Keratinocyte (primary cell): ENCODE results near the gene PTER. TPM values are rescaled to one million over a fixed set of nuclear protein-coding genes. Genes with fewer than 3 reads are reported as not detected.

Experiments
- DNase-seq: peaks from one replicate; pipeline ENCODE4 v3.0.0-alpha.2; 2011; ENCODE audit warnings: low read depth, missing footprints, low spot score
- FAIRE-seq: peaks from 2 replicates; lab custom pipeline; 2011; peaks lifted over from hg19 to GRCh38; lab: Jason Lieb, UNC
- H2AFZ ChIP-seq: 2 replicates; pipeline ENCODE4 v1.6.0; 2012; ENCODE audit warnings: low read length, control low read depth, inconsistent platforms; ENCODE audit not compliant: control insufficient read depth
- H3K27ac ChIP-seq: 2 replicates; pipeline ENCODE4 v1.5.1; 2011; ENCODE audit warnings: low read length; ENCODE audit not compliant: control insufficient read depth, insufficient read depth
- H3K27me3 ChIP-seq: 3 replicates; pipeline ENCODE4 v1.6.0; 2011; ENCODE audit warnings: low read length; ENCODE audit not compliant: control insufficient read depth, insufficient read depth; ENCODE audit errors: extremely low read depth
- H3K36me3 ChIP-seq, 2 experiments: 2 replicates in 1 of 2; 3 replicates in 1 of 2; pipeline ENCODE4 v1.5.1; 2011; ENCODE audit warnings: low read length in 2 of 2, mild to moderate bottlenecking in 1 of 2; ENCODE audit not compliant: control insufficient read depth in 2 of 2, insufficient read depth in 2 of 2; ENCODE audit errors: extremely low read depth in 1 of 2
- H3K4me1 ChIP-seq: 3 replicates; pipeline ENCODE4 v1.5.1; 2011; ENCODE audit warnings: low read length; ENCODE audit not compliant: control insufficient read depth, insufficient read depth; ENCODE audit errors: extremely low read depth
- H3K4me2 ChIP-seq: 3 replicates; pipeline ENCODE4 v1.6.0; 2011; ENCODE audit warnings: low read depth, low read length; ENCODE audit not compliant: control insufficient read depth, insufficient read depth; ENCODE audit errors: extremely low read depth
- H3K4me3 ChIP-seq, 3 experiments: fragments of 200-600 bp in 1 of 3; sonication (generic) in 1 of 3; 2 replicates in 2 of 3; 3 replicates in 1 of 3; pipeline ENCODE4 v1.5.1; 2011 to 2016; ENCODE audit warnings: low read length in 3 of 3, mild to moderate bottlenecking in 3 of 3, control low read depth in 2 of 3, inconsistent platforms in 1 of 3, low read depth in 1 of 3, mixed read lengths in 1 of 3, mixed run types in 1 of 3, moderate library complexity in 1 of 3; ENCODE audit not compliant: control insufficient read depth in 2 of 3, insufficient read depth in 2 of 3; ENCODE audit errors: extremely low read depth in 1 of 3
- H3K79me2 ChIP-seq: 2 replicates; pipeline ENCODE4 v1.6.0; 2012; ENCODE audit warnings: low read length; ENCODE audit not compliant: control insufficient read depth, insufficient read depth
- H3K9ac ChIP-seq: 3 replicates; pipeline ENCODE4 v1.6.0; 2011; ENCODE audit warnings: low read length; ENCODE audit not compliant: control insufficient read depth, insufficient read depth; ENCODE audit errors: extremely low read depth
- H3K9me1 ChIP-seq: 3 replicates; pipeline ENCODE4 v1.6.0; 2011; ENCODE audit warnings: low read length; ENCODE audit not compliant: control insufficient read depth, insufficient read depth; ENCODE audit errors: extremely low read depth
- H3K9me3 ChIP-seq: 2 replicates; pipeline ENCODE4 v1.5.1; 2012; ENCODE audit warnings: low read depth, low read length; ENCODE audit not compliant: control insufficient read depth
- H4K20me1 ChIP-seq: 3 replicates; pipeline ENCODE4 v1.6.0; 2011; ENCODE audit warnings: low read length; ENCODE audit not compliant: control insufficient read depth, insufficient read depth; ENCODE audit errors: extremely low read depth
- EZH2 ChIP-seq: IDR thresholded peaks from one replicate; pipeline ENCODE4 v1.6.1; 2012; ENCODE audit warnings: inconsistent platforms, mild to moderate bottlenecking, low read length, moderate library complexity
- dilution Hi-C: fragments of 300-500 bp; cut with MboI; formaldehyde crosslinking; loops from one replicate; pipeline ENCODE4 v1.7.0; 2020; ENCODE audit warnings: low sequenced_read_pairs; ENCODE audit not compliant: extremely low pct_ligation_motif_present
- polyA plus RNA-seq, 5 experiments: library from polyadenylated mRNA; depleted of rRNA in 3 of 5; stranded (reverse) in 3 of 5; stranded (forward) in 1 of 5; unstranded in 1 of 5; fragments of >200 nt; gene quantifications; 1 replicate in 1 of 5; 2 replicates in 3 of 5; 3 replicates in 1 of 5; pipeline versions ENCODE4 v1.2.1 to v1.2.3, GENCODE V29; 2011 to 2012; ENCODE audit warnings: missing spikeins in 2 of 5, low read depth in 1 of 5, low replicate concordance in 1 of 5
- TF ChIP-seq, protein P1 (sequence below), 3 experiments: IDR thresholded peaks in 1 of 3; conservative IDR thresholded peaks in 1 of 3; optimal IDR thresholded peaks in 1 of 3; 2 replicates in 2 of 3; 3 replicates in 1 of 3; pipeline versions ENCODE3 to v1.5.1; 2011; ENCODE audit warnings: low read length in 3 of 3, mild to moderate bottlenecking in 3 of 3, moderate library complexity in 2 of 3, control low read depth in 1 of 3, inconsistent platforms in 1 of 3; ENCODE audit not compliant: insufficient read depth in 2 of 3; ENCODE audit errors: extremely low read depth in 1 of 3

Gene PTER
- polyA plus RNA-seq, 1 donor (not counting 4 experiments of a cell fraction or from before 2014, with no cell fraction given): 10.1 TPM

DNA sequence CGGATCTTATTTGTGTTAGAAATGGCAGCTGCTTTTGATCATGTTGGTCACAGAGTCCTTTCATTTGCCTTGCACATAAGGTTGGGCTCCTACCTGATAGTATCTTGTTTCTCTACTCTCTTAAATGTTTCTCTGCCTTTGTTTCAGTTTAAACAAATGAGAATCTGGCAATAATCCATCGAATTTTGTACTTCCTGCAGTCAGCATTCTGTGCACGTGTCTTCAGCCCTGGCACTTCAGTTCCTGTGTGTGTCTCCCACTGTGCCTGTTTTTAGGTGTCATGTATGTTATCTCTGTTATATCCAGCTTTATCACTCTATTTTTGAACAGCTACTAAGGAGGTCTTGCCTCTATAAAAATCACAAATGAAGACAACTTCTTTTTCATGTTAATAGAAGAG is 28.4 kb upstream of the PTER start:
- no peak for TF ChIP-seq EZH2
- TF ChIP-seq, protein P1, sequence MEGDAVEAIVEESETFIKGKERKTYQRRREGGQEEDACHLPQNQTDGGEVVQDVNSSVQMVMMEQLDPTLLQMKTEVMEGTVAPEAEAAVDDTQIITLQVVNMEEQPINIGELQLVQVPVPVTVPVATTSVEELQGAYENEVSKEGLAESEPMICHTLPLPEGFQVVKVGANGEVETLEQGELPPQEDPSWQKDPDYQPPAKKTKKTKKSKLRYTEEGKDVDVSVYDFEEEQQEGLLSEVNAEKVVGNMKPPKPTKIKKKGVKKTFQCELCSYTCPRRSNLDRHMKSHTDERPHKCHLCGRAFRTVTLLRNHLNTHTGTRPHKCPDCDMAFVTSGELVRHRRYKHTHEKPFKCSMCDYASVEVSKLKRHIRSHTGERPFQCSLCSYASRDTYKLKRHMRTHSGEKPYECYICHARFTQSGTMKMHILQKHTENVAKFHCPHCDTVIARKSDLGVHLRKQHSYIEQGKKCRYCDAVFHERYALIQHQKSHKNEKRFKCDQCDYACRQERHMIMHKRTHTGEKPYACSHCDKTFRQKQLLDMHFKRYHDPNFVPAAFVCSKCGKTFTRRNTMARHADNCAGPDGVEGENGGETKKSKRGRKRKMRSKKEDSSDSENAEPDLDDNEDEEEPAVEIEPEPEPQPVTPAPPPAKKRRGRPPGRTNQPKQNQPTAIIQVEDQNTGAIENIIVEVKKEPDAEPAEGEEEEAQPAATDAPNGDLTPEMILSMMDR (optimal IDR thresholded peaks at IDR 0.05 in 1 of 3, IDR thresholded peaks at IDR 0.05 in 1 of 3, conservative IDR thresholded peaks at IDR 0.05 in 1 of 3; ENCODE audit: extremely low read depth in 1 of 3, insufficient read depth in 2 of 3, low read length in 3 of 3): no peak
- Histone ChIP-seq H3K4me1 (no peaks in the 10 kb centered on the region), H3K27ac (no peak overlapping the region), H4K20me1 (no peaks in the 10 kb centered on the region), H3K4me3 (no peak overlapping the region), H3K27me3 (no peaks in the 10 kb centered on the region), H2AFZ (no peak overlapping the region), H3K9ac (no peak overlapping the region), H3K9me1 (no peaks in the 10 kb centered on the region), H3K79me2 (no peaks in the 10 kb centered on the region), H3K4me2 (no peak overlapping the region), H3K9me3 (no peaks in the 10 kb centered on the region), H3K36me3 (no peaks in the 10 kb centered on the region)
- DNase-seq (no peak), FAIRE-seq (no peak)
- dilution Hi-C loops: no loop called here

DNA sequence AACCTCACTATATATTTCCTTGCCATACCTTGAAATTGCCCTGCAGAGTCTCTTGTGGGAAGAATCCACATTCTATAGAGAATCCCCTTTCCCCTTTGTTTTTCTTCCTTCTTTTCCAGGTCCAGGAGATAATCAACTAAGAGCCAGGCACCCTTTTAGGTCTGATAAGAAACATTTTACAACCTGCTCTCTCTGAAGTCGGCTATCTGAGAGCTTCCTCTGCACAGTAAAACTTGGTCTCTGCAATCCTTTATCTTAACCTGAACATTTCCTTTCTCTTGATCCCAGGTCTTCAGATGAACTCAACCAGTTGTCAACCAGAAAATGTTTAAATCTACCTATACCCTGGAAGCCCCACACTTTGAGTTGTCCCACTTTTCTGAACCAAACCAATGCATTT is 19.5 kb upstream of the PTER start:
- TF ChIP-seq EZH2: no peak
- TF ChIP-seq, protein P1 (optimal IDR thresholded peaks at IDR 0.05 in 1 of 3, IDR thresholded peaks at IDR 0.05 in 1 of 3, conservative IDR thresholded peaks at IDR 0.05 in 1 of 3; ENCODE audit: extremely low read depth in 1 of 3, insufficient read depth in 2 of 3, low read length in 3 of 3): no peak
- no peaks in the 10 kb centered on the region for H4K20me1 ChIP-seq
- no peak overlapping the region for H3K4me3 ChIP-seq
- no peak overlapping the region for H3K27ac ChIP-seq
- H3K9me1 ChIP-seq: no peaks in the 10 kb centered on the region
- H3K4me1 ChIP-seq: no peaks in the 10 kb centered on the region
- H2AFZ ChIP-seq: no peak overlapping the region
- no peak for DNase-seq
- no peaks in the 10 kb centered on the region for H3K36me3 ChIP-seq
- dilution Hi-C loops: no loop called here
- H3K4me2 ChIP-seq: no peak overlapping the region
- no peaks in the 10 kb centered on the region for H3K79me2 ChIP-seq
- no peaks in the 10 kb centered on the region for H3K9me3 ChIP-seq
- no peak for FAIRE-seq
- H3K9ac ChIP-seq: no peak overlapping the region
- no peaks in the 10 kb centered on the region for H3K27me3 ChIP-seq
